H9 (cell line): ENCODE data around the gene RTN1. TPM values are rescaled to one million over a fixed set of nuclear protein-coding genes. Genes with fewer than 3 reads are reported as not detected.

Source experiments
- DNase-seq: peaks from one replicate; pipeline ENCODE4 v3.0.0-alpha.2; 2017
- H2AFZ ChIP-seq: one replicate; pipeline ENCODE4 v1.6.1; 2013; ENCODE audit warnings: mild to moderate bottlenecking, low read length, control low read depth, moderate library complexity
- H2AK5ac ChIP-seq: 2 replicates; pipeline ENCODE4 v1.6.1; 2013; ENCODE audit warnings: low read length, control low read depth, mixed read lengths; ENCODE audit not compliant: insufficient read length
- H2BK120ac ChIP-seq: one replicate; pipeline ENCODE4 v1.6.1; 2013; ENCODE audit warnings: low read depth, mild to moderate bottlenecking, low read length, control low read depth, inconsistent platforms; ENCODE audit not compliant: poor library complexity, severe bottlenecking
- H2BK12ac ChIP-seq: 2 replicates; pipeline ENCODE4 v1.6.1; 2013; ENCODE audit warnings: low read length, control low read depth, mixed read lengths, low read depth; ENCODE audit not compliant: insufficient read length
- H2BK15ac ChIP-seq: 2 replicates; pipeline ENCODE4 v1.6.1; 2013; ENCODE audit warnings: low read depth, low read length, control low read depth
- H2BK20ac ChIP-seq: one replicate; pipeline ENCODE4 v1.6.1; 2013; ENCODE audit warnings: low read depth, mild to moderate bottlenecking, low read length, control low read depth, inconsistent platforms; ENCODE audit not compliant: poor library complexity, severe bottlenecking
- H2BK5ac ChIP-seq: 2 replicates; pipeline ENCODE4 v1.6.1; 2013; ENCODE audit warnings: low read length, control low read depth, mixed read lengths; ENCODE audit not compliant: insufficient read length
- H3K14ac ChIP-seq: 2 replicates; pipeline ENCODE4 v1.6.1; 2013; ENCODE audit warnings: low read length, control low read depth; ENCODE audit not compliant: insufficient read depth
- H3K18ac ChIP-seq: 2 replicates; pipeline ENCODE4 v1.6.1; 2013; ENCODE audit warnings: low read depth, mild to moderate bottlenecking, mixed read lengths, low read length, control low read depth; ENCODE audit not compliant: insufficient read length
- H3K23ac ChIP-seq: 2 replicates; pipeline ENCODE4 v1.6.1; 2013; ENCODE audit warnings: low read length, control low read depth, mixed read lengths, low read depth; ENCODE audit not compliant: insufficient read length
- H3K23me2 ChIP-seq: 2 replicates; pipeline ENCODE4 v1.6.1; 2013; ENCODE audit warnings: low read depth, mild to moderate bottlenecking, mixed read lengths, low read length, control low read depth; ENCODE audit not compliant: insufficient read length, poor library complexity, severe bottlenecking
- H3K27ac ChIP-seq: 2 replicates; pipeline ENCODE4 v1.5.1; 2013; ENCODE audit warnings: low read length, control low read depth, mixed read lengths, low read depth; ENCODE audit not compliant: insufficient read length
- H3K27me3 ChIP-seq: 2 replicates; pipeline ENCODE4 v1.6.1; 2013; ENCODE audit warnings: low read length, control low read depth, inconsistent platforms; ENCODE audit not compliant: insufficient read depth
- H3K4ac ChIP-seq: 2 replicates; pipeline ENCODE4 v1.6.1; 2013; ENCODE audit warnings: low read depth, mild to moderate bottlenecking, control low read depth, inconsistent platforms, low read length, moderate library complexity
- H3K4me1 ChIP-seq: 2 replicates; pipeline ENCODE4 v1.6.1; 2013; ENCODE audit warnings: low read length, control low read depth, inconsistent platforms; ENCODE audit not compliant: insufficient read depth
- H3K4me2 ChIP-seq: 2 replicates; pipeline ENCODE4 v1.6.1; 2013; ENCODE audit warnings: low read length, control low read depth, mixed read lengths; ENCODE audit not compliant: insufficient read length, insufficient read depth
- H3K56ac ChIP-seq: 2 replicates; pipeline ENCODE4 v1.6.1; 2013; ENCODE audit warnings: low read depth, mild to moderate bottlenecking, mixed read lengths, low read length, control low read depth; ENCODE audit not compliant: insufficient read length
- H3K79me1 ChIP-seq: 2 replicates; pipeline ENCODE4 v1.6.1; 2013; ENCODE audit warnings: low read depth, mild to moderate bottlenecking, moderate library complexity, low read length, control low read depth, inconsistent platforms; ENCODE audit not compliant: insufficient read depth, poor library complexity, severe bottlenecking
- H3K79me2 ChIP-seq: 2 replicates; pipeline ENCODE4 v1.6.1; 2013; ENCODE audit warnings: low read length, control low read depth, inconsistent platforms; ENCODE audit not compliant: insufficient read depth
- H3K9ac ChIP-seq: 2 replicates; pipeline ENCODE4 v1.6.1; 2013; ENCODE audit warnings: low read length, control low read depth, mixed read lengths; ENCODE audit not compliant: insufficient read length; ENCODE audit errors: extremely low read depth
- H3K9me3 ChIP-seq: one replicate; pipeline ENCODE4 v1.6.1; 2013; ENCODE audit warnings: low read depth, low read length, inconsistent platforms; ENCODE audit not compliant: control insufficient read depth
- H3T11ph ChIP-seq: one replicate; pipeline ENCODE4 v1.6.1; 2013; ENCODE audit warnings: mild to moderate bottlenecking, low read length, control low read depth, inconsistent platforms
- H4K20me1 ChIP-seq: one replicate; pipeline ENCODE4 v1.6.1; 2013; ENCODE audit not compliant: control insufficient read depth, insufficient read length, insufficient read depth
- H4K5ac ChIP-seq: 2 replicates; pipeline ENCODE4 v1.6.1; 2013; ENCODE audit warnings: low read depth, mild to moderate bottlenecking, mixed read lengths, low read length, control low read depth; ENCODE audit not compliant: insufficient read length
- H4K8ac ChIP-seq: replicated peaks from 2 replicates; pipeline ENCODE4 v1.6.1; 2013; ENCODE audit warnings: low read length, control low read depth, mixed read lengths, low read depth; ENCODE audit not compliant: insufficient read length
- H4K91ac ChIP-seq: 2 replicates; pipeline ENCODE4 v1.6.1; 2013; ENCODE audit warnings: low read depth, mild to moderate bottlenecking, moderate library complexity, mixed read lengths, low read length, control low read depth; ENCODE audit not compliant: insufficient read length
- H3K27ac Mint-ChIP-seq, 3 experiments: 2 replicates in 2 of 3; 3 replicates in 1 of 3; pipeline ENCODE4 v1.8.0; 2020 to 2021; ENCODE audit warnings: mixed read lengths in 3 of 3, mild to moderate bottlenecking in 1 of 3, moderate library complexity in 1 of 3
- H3K27me3 Mint-ChIP-seq: 2 replicates; pipeline ENCODE4 v1.8.0; 2021; ENCODE audit warnings: low read depth, mild to moderate bottlenecking, moderate library complexity, mixed read lengths
- H3K36me3 Mint-ChIP-seq, 3 experiments: 2 replicates in 2 of 3; 3 replicates in 1 of 3; pipeline ENCODE4 v1.8.0; 2020 to 2021; ENCODE audit warnings: low read depth in 3 of 3, mixed read lengths in 3 of 3; ENCODE audit not compliant: insufficient read depth in 1 of 3
- H3K4me1 Mint-ChIP-seq, 2 experiments: 2 replicates each; pipeline ENCODE4 v1.8.0; 2020; ENCODE audit warnings: mixed read lengths in 2 of 2
- H3K4me3 Mint-ChIP-seq, 2 experiments: 2 replicates in 1 of 2; 3 replicates in 1 of 2; pipeline ENCODE4 v1.8.0; 2020 to 2021; ENCODE audit warnings: mild to moderate bottlenecking in 2 of 2, mixed read lengths in 2 of 2, moderate library complexity in 1 of 2
- H3K9me3 Mint-ChIP-seq, 2 experiments: 2 replicates in 1 of 2; 3 replicates in 1 of 2; pipeline ENCODE4 v1.8.0; 2020; ENCODE audit warnings: mild to moderate bottlenecking in 2 of 2, mixed read lengths in 2 of 2, moderate library complexity in 1 of 2
- CTCF ChIP-seq: fragments of 200-600 bp; sonication (generic); conservative IDR thresholded peaks from 3 replicates; pipeline ENCODE4 v1.8.0; 2021; ENCODE audit warnings: antibody characterized with exemption, mild to moderate bottlenecking
- WGBS: extraction: QIAGEN DNeasy Blood & Tissue Kit; methylation state at CpG from one replicate; pipeline ENCODE4 v1.1.7; 2013; ENCODE audit warnings: missing lambda C conversion rate, low lambda C conversion rate, mixed read lengths; ENCODE audit not compliant: insufficient read length; ENCODE audit errors: extremely low coverage; 5-methylcytosine and 5-hydroxymethylcytosine counted together
- total RNA-seq: library from RNA; stranded (reverse); gene quantifications from 2 replicates; pipeline ENCODE4 v1.2.1, GENCODE V29; 2021

RTN1 gene
- total RNA-seq, 1 experiment from 2014 or later, result 1.8 TPM

GRCh38 chr14:59580911-59581310 lies 289.7 kb downstream of the RTN1 start:
- Histone ChIP-seq H3K18ac (no peak overlapping the region), H2BK12ac (no peak overlapping the region), H2BK20ac (no peak overlapping the region), H3K4me2 (no peak overlapping the region), H4K8ac (no peak overlapping the region), H3T11ph (no peak overlapping the region), H4K91ac (no peak overlapping the region), H3K23ac (no peak overlapping the region), H3K79me2 (no peaks in the 10 kb centered on the region), H4K20me1 (no peaks in the 10 kb centered on the region), H3K79me1 (no peaks in the 10 kb centered on the region), H2BK120ac (no peak overlapping the region), H3K56ac (no peak overlapping the region), H3K4ac (no peak overlapping the region), H3K14ac (no peak overlapping the region), H2AFZ (no peak overlapping the region), H2BK15ac (no peak overlapping the region), H3K23me2 (peaks cover 5% of the 10 kb centered on the region), H4K5ac (no peak overlapping the region), H3K9ac (no peak overlapping the region), H3K9me3 (no peaks in the 10 kb centered on the region), H2BK5ac (no peak overlapping the region), H3K27ac (no peak overlapping the region), H2AK5ac (no peak overlapping the region), H3K4me1 (no peaks in the 10 kb centered on the region; the same call in 1 of the 2 replicates), H3K27me3 (no peaks in the 10 kb centered on the region)
- no peak for DNase-seq
- no peak for TF ChIP-seq CTCF
- peaks cover 2 to 5% of the 10 kb centered on the region in 2 experiments for H3K4me1 Mint-ChIP-seq
- no peaks in the 10 kb centered on the region for H3K9me3 Mint-ChIP-seq
- peaks cover 2% of the 10 kb centered on the region; the same call in 1 of the 2 replicates for H3K27me3 Mint-ChIP-seq
- no CpG with 5 or more reads among the region's 2 CpGs for WGBS
- H3K27ac Mint-ChIP-seq, result no peak overlapping the region
- H3K36me3 Mint-ChIP-seq, result no peaks in the 10 kb centered on the region; a peak in 1 of 7 replicates
- H3K4me3 Mint-ChIP-seq, result no peak overlapping the region
